Colonic mucosa (tissue), 4 donors: ENCODE results near the gene TRMO. TPM values are rescaled to one million over a fixed set of nuclear protein-coding genes. Genes with fewer than 3 reads are reported as not detected.

Source experiments
- DNase-seq: peaks from one replicate; pipeline ENCODE4 v3.0.0-alpha.2; 2020
- H3K27ac ChIP-seq: fragments of 200-600 bp; one replicate; pipeline ENCODE4 v1.8.0; 2021
- H3K27me3 ChIP-seq: fragments of 200-600 bp; one replicate; pipeline ENCODE4 v1.8.0; 2021
- H3K36me3 ChIP-seq: fragments of 200-600 bp; one replicate; pipeline ENCODE4 v1.8.0; 2021
- H3K4me1 ChIP-seq: fragments of 200-600 bp; one replicate; pipeline ENCODE4 v1.8.0; 2021; ENCODE audit warnings: mild to moderate bottlenecking
- H3K4me3 ChIP-seq: fragments of 200-600 bp; one replicate; pipeline ENCODE4 v1.8.0; 2021
- H3K9ac ChIP-seq, 2 donors: one replicate each; pipeline ENCODE4 v1.7.0; 2013; ENCODE audit warnings: control low read depth in 2 of 2, low read depth in 2 of 2, low read length in 2 of 2
- H3K9me3 ChIP-seq: fragments of 200-600 bp; one replicate; pipeline ENCODE4 v1.8.0; 2021
- intact Hi-C: fragments of 100-400 bp; cut with DNase I; formaldehyde crosslinking; loops from one replicate; pipeline ENCODE4 v1.14.1; 2022
- total RNA-seq, 2 donors: library from RNA; stranded (reverse); fragmentation: NEBNext Ultra II Directional in 1 of 2; extraction: Animal tissue kit (Norgen Biotek cat#: 25700) in 1 of 2; gene quantifications; one replicate each; pipeline ENCODE4 v1.2.1, GENCODE V29; 2021
- TF ChIP-seq, protein P1 (sequence below): fragments of 200-600 bp; IDR thresholded peaks from one replicate; pipeline ENCODE4 v1.8.0; 2022; ENCODE audit warnings: antibody characterized with exemption, mild to moderate bottlenecking
- donor health status: healthy.
- donor health status: DM: no; HTN: no; CAD: no.
- donor health status: DM: no; HTN: no; CAD: no.

The TRMO gene
- total RNA-seq, 2 donors from 2014 or later: 10.2 to 11.9 TPM

DNA sequence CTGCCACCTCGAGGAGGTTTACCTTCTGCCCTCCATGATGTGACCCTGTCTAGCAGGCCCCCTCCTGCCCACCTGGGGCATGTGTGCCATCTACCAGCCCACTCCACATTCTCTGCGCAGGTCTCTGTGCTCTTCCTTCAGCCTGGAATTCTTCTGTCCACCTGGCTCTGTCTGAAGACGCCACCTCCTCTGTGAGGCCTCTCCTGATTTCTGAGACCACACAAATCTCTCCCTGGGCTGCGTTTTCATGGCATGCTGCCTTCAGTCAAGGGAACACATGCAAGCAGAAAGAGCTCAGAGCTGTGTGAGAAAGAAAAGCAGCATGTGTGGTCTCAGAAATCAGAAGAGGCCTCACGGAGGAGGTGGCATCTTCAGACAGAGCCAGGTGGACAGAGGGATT, 47.2 kb downstream of the TRMO start:
- no peak overlapping the region for H3K27ac ChIP-seq
- no peak for DNase-seq
- no peak overlapping the region for H3K9ac ChIP-seq
- intact Hi-C loops: no loop called here
- no peaks in the 10 kb centered on the region for H3K9me3 ChIP-seq
- no peak overlapping the region for H3K4me3 ChIP-seq
- H3K36me3 ChIP-seq: no peaks in the 10 kb centered on the region
- TF ChIP-seq, protein P1, sequence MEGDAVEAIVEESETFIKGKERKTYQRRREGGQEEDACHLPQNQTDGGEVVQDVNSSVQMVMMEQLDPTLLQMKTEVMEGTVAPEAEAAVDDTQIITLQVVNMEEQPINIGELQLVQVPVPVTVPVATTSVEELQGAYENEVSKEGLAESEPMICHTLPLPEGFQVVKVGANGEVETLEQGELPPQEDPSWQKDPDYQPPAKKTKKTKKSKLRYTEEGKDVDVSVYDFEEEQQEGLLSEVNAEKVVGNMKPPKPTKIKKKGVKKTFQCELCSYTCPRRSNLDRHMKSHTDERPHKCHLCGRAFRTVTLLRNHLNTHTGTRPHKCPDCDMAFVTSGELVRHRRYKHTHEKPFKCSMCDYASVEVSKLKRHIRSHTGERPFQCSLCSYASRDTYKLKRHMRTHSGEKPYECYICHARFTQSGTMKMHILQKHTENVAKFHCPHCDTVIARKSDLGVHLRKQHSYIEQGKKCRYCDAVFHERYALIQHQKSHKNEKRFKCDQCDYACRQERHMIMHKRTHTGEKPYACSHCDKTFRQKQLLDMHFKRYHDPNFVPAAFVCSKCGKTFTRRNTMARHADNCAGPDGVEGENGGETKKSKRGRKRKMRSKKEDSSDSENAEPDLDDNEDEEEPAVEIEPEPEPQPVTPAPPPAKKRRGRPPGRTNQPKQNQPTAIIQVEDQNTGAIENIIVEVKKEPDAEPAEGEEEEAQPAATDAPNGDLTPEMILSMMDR: no peak
- H3K27me3 ChIP-seq: no peaks in the 10 kb centered on the region
- H3K4me1 ChIP-seq: no peaks in the 10 kb centered on the region

DNA sequence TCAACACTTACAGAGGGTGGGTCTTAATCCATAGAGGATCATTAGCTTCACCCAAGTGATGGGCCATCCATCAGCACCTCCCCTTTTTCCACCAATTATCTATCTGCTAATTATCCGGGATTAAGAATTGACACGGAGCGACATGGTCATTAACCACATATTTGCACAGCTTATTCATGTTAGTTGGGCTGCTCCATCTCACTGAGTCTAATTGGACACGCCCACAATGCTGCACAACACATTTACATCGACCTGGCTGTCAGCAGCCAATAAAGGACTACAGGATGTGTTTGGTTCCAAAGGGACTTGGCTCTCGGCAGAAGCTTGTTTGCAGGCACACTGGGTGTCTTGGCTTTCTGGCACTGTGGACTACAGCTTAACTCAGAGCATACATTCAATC, 47.7 kb downstream of the TRMO start:
- no peaks in the 10 kb centered on the region for H3K9me3 ChIP-seq
- H3K27me3 ChIP-seq: no peaks in the 10 kb centered on the region
- TF ChIP-seq, protein P1: no peak
- H3K9ac ChIP-seq: no peak overlapping the region
- no peak for DNase-seq
- H3K4me3 ChIP-seq: no peak overlapping the region
- intact Hi-C loops: no loop called here
- H3K4me1 ChIP-seq: no peaks in the 10 kb centered on the region
- H3K36me3 ChIP-seq: no peaks in the 10 kb centered on the region
- no peak overlapping the region for H3K27ac ChIP-seq

DNA sequence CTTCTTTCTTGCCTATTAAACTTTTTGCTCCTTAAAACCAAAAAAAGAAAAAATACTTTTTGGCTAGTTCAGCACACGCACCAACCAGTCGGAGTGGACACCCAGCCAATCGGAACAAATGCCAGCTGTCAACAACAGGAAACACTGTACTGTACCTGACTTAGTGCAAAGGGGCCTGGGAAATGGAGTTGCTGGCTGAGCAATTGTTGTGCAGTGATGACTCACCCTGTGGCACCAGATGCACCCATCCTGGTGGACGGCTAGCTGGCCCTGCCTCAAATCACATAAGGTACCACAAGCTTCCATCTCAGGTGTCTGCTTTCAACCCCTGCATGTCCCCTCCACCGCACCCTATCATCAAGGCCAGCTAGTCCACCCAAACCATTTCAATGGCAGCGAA, 48.4 kb downstream of the TRMO start:
- Histone ChIP-seq H3K36me3 (no peaks in the 10 kb centered on the region), H3K9me3 (no peaks in the 10 kb centered on the region), H3K27me3 (no peaks in the 10 kb centered on the region), H3K27ac (no peak overlapping the region), H3K4me3 (no peak overlapping the region), H3K9ac (no peak overlapping the region), H3K4me1 (no peaks in the 10 kb centered on the region)
- intact Hi-C loops: no loop called here
- DNase-seq: no peak
- TF ChIP-seq, protein P1: no peak

DNA sequence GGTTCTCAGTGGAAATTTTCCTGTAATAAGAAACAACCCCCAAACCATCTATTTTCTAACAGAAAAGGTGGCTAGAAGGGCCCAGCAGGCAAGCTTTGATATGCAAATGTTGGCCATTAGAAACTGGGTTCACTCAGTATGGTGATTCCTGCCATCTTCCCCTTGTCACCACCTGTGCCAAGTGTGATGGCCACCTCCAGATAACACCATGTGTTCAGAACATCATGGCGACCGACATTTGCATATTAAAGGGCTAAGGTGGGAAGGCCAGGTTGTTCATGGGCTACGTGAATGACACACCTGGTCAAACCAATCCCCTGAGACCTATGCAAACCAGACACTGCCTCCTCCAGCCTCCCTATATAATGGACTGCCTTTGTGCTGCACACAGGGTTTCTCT, 48.9 kb downstream of the TRMO start:
- no peak overlapping the region for H3K27ac ChIP-seq
- H3K4me3 ChIP-seq: no peak overlapping the region
- H3K9ac ChIP-seq: no peak overlapping the region
- no peak for DNase-seq
- H3K4me1 ChIP-seq: no peaks in the 10 kb centered on the region
- TF ChIP-seq, protein P1: no peak
- no peaks in the 10 kb centered on the region for H3K36me3 ChIP-seq
- no peaks in the 10 kb centered on the region for H3K9me3 ChIP-seq
- no peaks in the 10 kb centered on the region for H3K27me3 ChIP-seq
- intact Hi-C loops: no loop called here

DNA sequence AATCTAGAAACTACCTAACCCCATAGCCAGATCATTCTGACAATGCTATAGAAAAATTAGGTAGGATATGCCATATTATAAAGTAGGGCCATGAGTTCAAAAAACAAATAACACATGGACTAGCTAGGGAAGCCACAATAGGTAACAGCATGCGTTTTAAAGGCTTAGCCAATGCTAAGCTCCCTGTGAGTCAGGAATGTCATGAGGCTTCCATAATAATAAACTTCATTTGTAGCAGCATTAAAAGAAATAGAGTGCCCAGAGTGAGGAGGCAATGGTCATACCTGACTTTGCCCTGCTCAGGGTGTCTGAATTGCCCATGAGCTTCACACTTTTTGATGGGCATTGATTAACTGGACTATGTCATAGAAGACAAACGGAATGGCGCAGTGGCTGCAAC, 53.4 kb downstream of the TRMO start:
- Histone ChIP-seq H3K27me3 (no peaks in the 10 kb centered on the region), H3K27ac (no peak overlapping the region), H3K36me3 (no peaks in the 10 kb centered on the region), H3K9me3 (no peaks in the 10 kb centered on the region), H3K4me3 (no peak overlapping the region), H3K4me1 (no peaks in the 10 kb centered on the region), H3K9ac (no peak overlapping the region)
- DNase-seq: no peak
- intact Hi-C loops: no loop called here
- TF ChIP-seq, protein P1: no peak

DNA sequence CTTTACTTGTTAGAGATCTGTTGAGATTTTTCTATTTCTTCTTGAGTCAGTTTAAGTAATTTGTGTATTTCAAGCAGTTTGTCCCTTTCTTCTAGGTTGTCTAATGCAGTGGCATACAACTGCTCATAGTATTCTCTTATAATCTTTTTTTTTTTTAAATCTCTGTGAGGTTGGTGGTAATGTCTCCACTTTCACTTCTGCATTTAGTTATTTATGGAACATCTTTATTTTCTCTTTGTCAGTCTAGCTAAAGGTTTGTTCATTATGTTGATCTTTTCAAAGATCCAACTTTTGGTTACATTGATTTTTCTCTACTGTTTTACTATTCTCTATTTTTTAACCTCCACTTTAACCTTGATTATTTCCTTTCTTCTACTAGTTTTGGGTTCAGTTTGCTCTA, 55.5 kb downstream of the TRMO start:
- Histone ChIP-seq H3K4me3 (no peak overlapping the region), H3K36me3 (no peaks in the 10 kb centered on the region), H3K27ac (no peak overlapping the region), H3K9ac (no peak overlapping the region), H3K9me3 (no peaks in the 10 kb centered on the region), H3K27me3 (no peaks in the 10 kb centered on the region), H3K4me1 (no peaks in the 10 kb centered on the region)
- no peak for DNase-seq
- intact Hi-C loops: no loop called here
- TF ChIP-seq, protein P1: no peak
